ENCODE results near the gene NEK6.

NEK6 gene

GRCh38 chr9:124330011-124330697, 72.4 kb downstream of the NEK6 start:
- no peaks in the 10 kb centered on the region for H3K36me3 ChIP-seq (ENCODE audit: control insufficient read depth, low read length)
- no peaks in the 10 kb centered on the region for H3K9me2 ChIP-seq (replicated peaks; ENCODE audit: control insufficient read depth, low read length)
- no peaks in the 10 kb centered on the region for H3K27me3 ChIP-seq (ENCODE audit: control insufficient read depth, low read length)
- TF ChIP-seq CTCF (IDR thresholded peaks at IDR 0.05; ENCODE audit: low read depth, low read length, poor library complexity, severe bottlenecking) (no peak), EZH2phosphoT487 (IDR thresholded peaks at IDR 0.05; ENCODE audit: borderline replicate concordance, low read length) (no peak)
- H3K4me2 ChIP-seq (ENCODE audit: low read length): no peak overlapping the region
- no peaks in the 10 kb centered on the region for H4K20me1 ChIP-seq (ENCODE audit: control insufficient read depth, insufficient read depth, low read depth, low read length)
- no peaks in the 10 kb centered on the region for H3K79me2 ChIP-seq (ENCODE audit: control insufficient read depth, low read length)
- no peak overlapping the region for H3K4me3 ChIP-seq (ENCODE audit: low read length)
- no peaks in the 10 kb centered on the region for H3K9me3 ChIP-seq (ENCODE audit: control insufficient read depth, insufficient read depth, low read length)
- H3F3A ChIP-seq (ENCODE audit: control insufficient read depth, insufficient read depth): no peaks in the 10 kb centered on the region
- H3K27ac ChIP-seq (ENCODE audit: low read depth, low read length): no peak overlapping the region
- no peaks in the 10 kb centered on the region for H3K4me1 ChIP-seq (ENCODE audit: control insufficient read depth, low read length)

- TF ChIP-seq EZH2phosphoT487 (IDR thresholded peaks at IDR 0.05; ENCODE audit: borderline replicate concordance, low read length): no peak
- no peak for TF ChIP-seq CTCF (IDR thresholded peaks at IDR 0.05; ENCODE audit: low read depth, low read length, poor library complexity, severe bottlenecking)
Observed at GRCh38 chr9:124331580-124331979, 73.8 kb downstream of the NEK6 start.

GRCh38 chr9:124332361-124333202, 74.8 kb downstream of the NEK6 start:
- H3K4me2 ChIP-seq (ENCODE audit: low read length): no peak overlapping the region
- H3K9me2 ChIP-seq (replicated peaks; ENCODE audit: control insufficient read depth, low read length): no peaks in the 10 kb centered on the region
- H3K4me1 ChIP-seq (ENCODE audit: control insufficient read depth, low read length): no peaks in the 10 kb centered on the region
- no peaks in the 10 kb centered on the region for H3K27me3 ChIP-seq (ENCODE audit: control insufficient read depth, low read length)
- H3K27ac ChIP-seq (ENCODE audit: low read depth, low read length): no peak overlapping the region
- no peaks in the 10 kb centered on the region for H3K36me3 ChIP-seq (ENCODE audit: control insufficient read depth, low read length)
- H3K4me3 ChIP-seq (ENCODE audit: low read length): no peak overlapping the region
- no peak for TF ChIP-seq CTCF (IDR thresholded peaks at IDR 0.05; ENCODE audit: low read depth, low read length, poor library complexity, severe bottlenecking)
- no peak for TF ChIP-seq EZH2phosphoT487 (IDR thresholded peaks at IDR 0.05; ENCODE audit: borderline replicate concordance, low read length)
- H3K79me2 ChIP-seq (ENCODE audit: control insufficient read depth, low read length): no peaks in the 10 kb centered on the region
- H3F3A ChIP-seq (ENCODE audit: control insufficient read depth, insufficient read depth): no peaks in the 10 kb centered on the region
- no peaks in the 10 kb centered on the region for H3K9me3 ChIP-seq (ENCODE audit: control insufficient read depth, insufficient read depth, low read length)
- H4K20me1 ChIP-seq (ENCODE audit: control insufficient read depth, insufficient read depth, low read depth, low read length): no peaks in the 10 kb centered on the region

More at GRCh38 chr9:124331580-124331979, 73.8 kb downstream of the NEK6 start:
- Histone ChIP-seq H3F3A (ENCODE audit: control insufficient read depth, insufficient read depth) (no peaks in the 10 kb centered on the region), H3K4me1 (ENCODE audit: control insufficient read depth, low read length) (no peaks in the 10 kb centered on the region), H3K4me3 (ENCODE audit: low read length) (no peak overlapping the region), H3K27ac (ENCODE audit: low read depth, low read length) (no peak overlapping the region), H3K27me3 (ENCODE audit: control insufficient read depth, low read length) (no peaks in the 10 kb centered on the region), H3K4me2 (ENCODE audit: low read length) (no peak overlapping the region), H3K79me2 (ENCODE audit: control insufficient read depth, low read length) (no peaks in the 10 kb centered on the region), H3K36me3 (ENCODE audit: control insufficient read depth, low read length) (no peaks in the 10 kb centered on the region), H4K20me1 (ENCODE audit: control insufficient read depth, insufficient read depth, low read depth, low read length) (no peaks in the 10 kb centered on the region), H3K9me3 (ENCODE audit: control insufficient read depth, insufficient read depth, low read length) (no peaks in the 10 kb centered on the region), H3K9me2 (replicated peaks; ENCODE audit: control insufficient read depth, low read length) (no peaks in the 10 kb centered on the region)
